ENCODE results near the gene XXYLT1. TPM values are rescaled to one million over a fixed set of nuclear protein-coding genes. Genes with fewer than 3 reads are reported as not detected.

The XXYLT1 gene
- total and polyA plus RNA-seq, 10 of the 15 experiments (the other 5 are each of a cell fraction or from before 2014, with no cell fraction given), result 1.2 to 14.2 (median 9.3) TPM

DNA sequence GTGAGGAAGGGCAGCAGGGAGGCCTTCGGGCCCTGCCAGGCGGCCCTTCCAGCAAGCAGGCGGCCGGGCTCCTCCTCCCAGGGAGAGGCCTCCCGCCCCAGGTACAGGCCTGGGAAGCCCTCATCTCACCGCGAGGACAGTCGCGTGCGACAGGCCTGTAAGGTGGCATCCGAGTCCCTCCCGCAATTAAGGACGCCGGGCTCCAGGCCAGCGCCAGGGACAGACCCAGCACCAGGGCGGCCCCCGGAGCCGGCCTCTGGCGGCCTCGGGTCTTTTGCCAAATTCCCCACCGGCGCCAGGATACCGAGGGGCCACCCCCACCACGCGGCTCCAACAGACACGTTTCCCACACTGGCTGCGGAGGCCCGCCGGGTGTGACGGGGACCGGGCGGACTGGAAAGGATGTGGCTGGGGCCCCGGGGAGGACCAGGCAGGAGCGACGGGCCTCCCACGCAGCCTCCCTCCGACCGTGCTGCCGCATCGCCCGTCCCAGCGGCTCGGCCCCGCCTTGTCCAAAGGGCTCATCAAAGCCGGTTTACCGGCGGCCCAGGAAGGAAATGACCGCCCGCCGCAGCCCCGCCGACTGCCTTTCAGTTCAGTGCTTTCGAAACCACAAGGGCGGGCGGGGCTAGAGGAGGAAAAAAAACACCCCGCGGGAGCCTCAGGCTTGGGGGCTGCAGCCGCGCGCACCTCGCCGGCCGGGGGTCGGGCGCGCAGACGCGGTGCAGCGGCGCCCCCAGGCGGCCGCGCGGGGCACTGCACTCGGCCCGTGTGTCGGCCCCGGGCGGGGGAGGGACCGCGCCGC lies 11.3 kb downstream of the XXYLT1 start:
- H3K4me2 ChIP-seq (ENCODE audit: control insufficient read depth, insufficient read depth), result peak overlapping the region; percentile 94
- in situ Hi-C loops (cut with MboI), result loop anchor here (5.0 to 10.0 kb wide), 3 partner anchors 112 to 925 kb away; no protein-coding TSS in a partner anchor
- peaks cover 15% of the 10 kb centered on the region for H3K79me2 ChIP-seq (ENCODE audit: control insufficient read depth, insufficient read depth, low read length)
- FAIRE-seq (peak; percentile 87), DNase-seq (ENCODE audit: low read depth, low spot score) (peak; percentile 69), ATAC-seq (peak; percentile 85)
- no peaks in the 10 kb centered on the region for H4K20me1 ChIP-seq (ENCODE audit: control insufficient read depth, insufficient read depth)
- H3K4me1 ChIP-seq (ENCODE audit: control insufficient read depth, insufficient read depth, low read length), result peaks cover 21% of the 10 kb centered on the region
- H2AFZ ChIP-seq (ENCODE audit: control insufficient read depth, low read depth, low read length), result peak overlapping the region; percentile 86
- H3K9ac ChIP-seq (ENCODE audit: control insufficient read depth, insufficient read depth, low read length), result peak overlapping the region; percentile 73
- ChIA-PET POLR2A (interaction anchor here (1.1 to 1.5 kb wide), 2 partner anchors 114 to 129 kb away, joined by 3 to 6 read pairs; no protein-coding TSS in a partner anchor), SMC1A (ENCODE audit: uncharacterized antibody, unreplicated experiment) (interaction anchor here (0.8 to 2.9 kb wide), 12 partner anchors 51 to 588 kb away, joined by 3 to 24 read pairs (median 8); partner anchors contain the start of genes FAM43A and LSG1), CTCF (interaction anchor here (0.6 to 5.2 kb wide), 9 partner anchors 10 to 587 kb away, joined by 3 to 47 read pairs (median 6); partner anchors contain the start of genes LSG1 and XXYLT1), RAD21 (ENCODE audit: unreplicated experiment) (interaction anchor here (1.0 to 2.4 kb wide), 12 partner anchors 9 to 589 kb away, joined by 3 to 18 read pairs (median 5); partner anchors contain the start of genes LSG1 and PPP1R2)
- no peaks in the 10 kb centered on the region for H3K36me3 ChIP-seq (ENCODE audit: control insufficient read depth in 2 of 2, insufficient read depth in 2 of 2, low read length in 1 of 2)
- peak overlapping the region; percentile 77; the same call in 1 of the 2 replicates for H3K4me3 ChIP-seq
- TSS peak; percentile 73 for BruUV-seq (replicated peaks)
- H3K27ac ChIP-seq (ENCODE audit: control insufficient read depth, insufficient read depth), result peak overlapping the region; percentile 85
- H3K9me3 ChIP-seq (replicated peaks; ENCODE audit: control insufficient read depth, insufficient read depth, low read length), result no peaks in the 10 kb centered on the region
- H3K27me3 ChIP-seq (replicated peaks in 1 of 2; ENCODE audit: control insufficient read depth in 2 of 2, insufficient read depth in 2 of 2, low read length in 1 of 2), result no peaks in the 10 kb centered on the region
- WGBS (ENCODE audit: insufficient coverage, insufficient replicate concordance, low lambda C conversion rate, missing lambda C conversion rate), result under 1% methylated on average over 82 of the region's 82 CpGs
- intact Hi-C loops (cut with micrococcal nuclease; ENCODE audit: unreplicated experiment), result loop anchor here (1.0 to 10.0 kb wide), 8 partner anchors 55 to 925 kb away; partner anchors contain the start of gene LSG1
- peak; percentile 98 for TF ChIP-seq IKZF1 (conservative IDR thresholded peaks at IDR 0.05)
- no peak for TF ChIP-seq NRF1 (conservative IDR thresholded peaks at IDR 0.05; ENCODE audit: low read depth, low read length)
- no peak for TF ChIP-seq RAD51 (IDR thresholded peaks at IDR 0.05)
- peak; percentile 31; the same call in 1 of the 2 replicates for TF ChIP-seq FOXM1 (IDR thresholded peaks at IDR 0.05; ENCODE audit: low read depth, low read length)
- TF ChIP-seq, protein P1, sequence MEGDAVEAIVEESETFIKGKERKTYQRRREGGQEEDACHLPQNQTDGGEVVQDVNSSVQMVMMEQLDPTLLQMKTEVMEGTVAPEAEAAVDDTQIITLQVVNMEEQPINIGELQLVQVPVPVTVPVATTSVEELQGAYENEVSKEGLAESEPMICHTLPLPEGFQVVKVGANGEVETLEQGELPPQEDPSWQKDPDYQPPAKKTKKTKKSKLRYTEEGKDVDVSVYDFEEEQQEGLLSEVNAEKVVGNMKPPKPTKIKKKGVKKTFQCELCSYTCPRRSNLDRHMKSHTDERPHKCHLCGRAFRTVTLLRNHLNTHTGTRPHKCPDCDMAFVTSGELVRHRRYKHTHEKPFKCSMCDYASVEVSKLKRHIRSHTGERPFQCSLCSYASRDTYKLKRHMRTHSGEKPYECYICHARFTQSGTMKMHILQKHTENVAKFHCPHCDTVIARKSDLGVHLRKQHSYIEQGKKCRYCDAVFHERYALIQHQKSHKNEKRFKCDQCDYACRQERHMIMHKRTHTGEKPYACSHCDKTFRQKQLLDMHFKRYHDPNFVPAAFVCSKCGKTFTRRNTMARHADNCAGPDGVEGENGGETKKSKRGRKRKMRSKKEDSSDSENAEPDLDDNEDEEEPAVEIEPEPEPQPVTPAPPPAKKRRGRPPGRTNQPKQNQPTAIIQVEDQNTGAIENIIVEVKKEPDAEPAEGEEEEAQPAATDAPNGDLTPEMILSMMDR (IDR thresholded peaks at IDR 0.05 in 2 of 3, conservative IDR thresholded peaks at IDR 0.05 in 1 of 3; ENCODE audit: control insufficient read depth in 2 of 3, extremely low read depth in 1 of 3, insufficient read depth in 1 of 3, low read depth in 3 of 3, low read length in 3 of 3), result peak; percentile 54 to 77 (median 54); a peak in 5 of 6 replicates
- no peak for TF ChIP-seq CBX3 (IDR thresholded peaks at IDR 0.05; ENCODE audit: borderline replicate concordance, low read depth)
- TF ChIP-seq PAX5 (IDR thresholded peaks at IDR 0.05; ENCODE audit: borderline replicate concordance, low read depth, low read length), result peak; percentile 66; the same call in 1 of the 2 replicates
- no peak for TF ChIP-seq TCF7 (IDR thresholded peaks at IDR 0.05; ENCODE audit: borderline replicate concordance)
- TF ChIP-seq HDGF (IDR thresholded peaks at IDR 0.05), result no peak
- TF ChIP-seq ATF7 (IDR thresholded peaks at IDR 0.05; ENCODE audit: low read depth), result no peak
- TF ChIP-seq BACH1 (IDR thresholded peaks at IDR 0.05; ENCODE audit: borderline replicate concordance), result peak; percentile 76
- TF ChIP-seq, protein P2, sequence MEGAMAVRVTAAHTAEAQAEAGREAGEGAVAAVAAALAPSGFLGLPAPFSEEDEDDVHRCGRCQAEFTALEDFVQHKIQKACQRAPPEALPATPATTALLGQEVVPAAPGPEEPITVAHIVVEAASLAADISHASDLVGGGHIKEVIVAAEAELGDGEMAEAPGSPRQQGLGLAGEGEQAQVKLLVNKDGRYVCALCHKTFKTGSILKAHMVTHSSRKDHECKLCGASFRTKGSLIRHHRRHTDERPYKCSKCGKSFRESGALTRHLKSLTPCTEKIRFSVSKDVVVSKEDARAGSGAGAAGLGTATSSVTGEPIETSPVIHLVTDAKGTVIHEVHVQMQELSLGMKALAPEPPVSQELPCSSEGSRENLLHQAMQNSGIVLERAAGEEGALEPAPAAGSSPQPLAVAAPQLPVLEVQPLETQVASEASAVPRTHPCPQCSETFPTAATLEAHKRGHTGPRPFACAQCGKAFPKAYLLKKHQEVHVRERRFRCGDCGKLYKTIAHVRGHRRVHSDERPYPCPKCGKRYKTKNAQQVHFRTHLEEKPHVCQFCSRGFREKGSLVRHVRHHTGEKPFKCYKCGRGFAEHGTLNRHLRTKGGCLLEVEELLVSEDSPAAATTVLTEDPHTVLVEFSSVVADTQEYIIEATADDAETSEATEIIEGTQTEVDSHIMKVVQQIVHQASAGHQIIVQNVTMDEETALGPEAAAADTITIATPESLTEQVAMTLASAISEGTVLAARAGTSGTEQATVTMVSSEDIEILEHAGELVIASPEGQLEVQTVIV (IDR thresholded peaks at IDR 0.05; ENCODE audit: borderline replicate concordance, partially characterized antibody), result peak; percentile 33
- no peak for TF ChIP-seq ZNF622 (IDR thresholded peaks at IDR 0.05)
- TF ChIP-seq, protein P3, sequence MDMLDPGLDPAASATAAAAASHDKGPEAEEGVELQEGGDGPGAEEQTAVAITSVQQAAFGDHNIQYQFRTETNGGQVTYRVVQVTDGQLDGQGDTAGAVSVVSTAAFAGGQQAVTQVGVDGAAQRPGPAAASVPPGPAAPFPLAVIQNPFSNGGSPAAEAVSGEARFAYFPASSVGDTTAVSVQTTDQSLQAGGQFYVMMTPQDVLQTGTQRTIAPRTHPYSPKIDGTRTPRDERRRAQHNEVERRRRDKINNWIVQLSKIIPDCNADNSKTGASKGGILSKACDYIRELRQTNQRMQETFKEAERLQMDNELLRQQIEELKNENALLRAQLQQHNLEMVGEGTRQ (IDR thresholded peaks at IDR 0.05; ENCODE audit: borderline replicate concordance, low read depth, low read length), result no peak
- TF ChIP-seq, protein P4, sequence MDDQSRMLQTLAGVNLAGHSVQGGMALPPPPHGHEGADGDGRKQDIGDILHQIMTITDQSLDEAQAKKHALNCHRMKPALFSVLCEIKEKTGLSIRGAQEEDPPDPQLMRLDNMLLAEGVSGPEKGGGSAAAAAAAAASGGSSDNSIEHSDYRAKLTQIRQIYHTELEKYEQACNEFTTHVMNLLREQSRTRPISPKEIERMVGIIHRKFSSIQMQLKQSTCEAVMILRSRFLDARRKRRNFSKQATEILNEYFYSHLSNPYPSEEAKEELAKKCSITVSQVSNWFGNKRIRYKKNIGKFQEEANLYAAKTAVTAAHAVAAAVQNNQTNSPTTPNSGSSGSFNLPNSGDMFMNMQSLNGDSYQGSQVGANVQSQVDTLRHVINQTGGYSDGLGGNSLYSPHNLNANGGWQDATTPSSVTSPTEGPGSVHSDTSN (IDR thresholded peaks at IDR 0.05; ENCODE audit: insufficient replicate concordance, low read depth, low read length), result no peak
- TF ChIP-seq TCF12 (IDR thresholded peaks at IDR 0.05; ENCODE audit: low read depth, low read length), result peak; percentile 12; the same call in 1 of the 2 replicates
